ENCODE data around the gene JAM3. TPM values are rescaled to one million over a fixed set of nuclear protein-coding genes. Genes with fewer than 3 reads are reported as not detected.

The JAM3 gene
- total RNA-seq, 2 donors from 2014 or later, result 9.6 to 13.2 TPM

DNA sequence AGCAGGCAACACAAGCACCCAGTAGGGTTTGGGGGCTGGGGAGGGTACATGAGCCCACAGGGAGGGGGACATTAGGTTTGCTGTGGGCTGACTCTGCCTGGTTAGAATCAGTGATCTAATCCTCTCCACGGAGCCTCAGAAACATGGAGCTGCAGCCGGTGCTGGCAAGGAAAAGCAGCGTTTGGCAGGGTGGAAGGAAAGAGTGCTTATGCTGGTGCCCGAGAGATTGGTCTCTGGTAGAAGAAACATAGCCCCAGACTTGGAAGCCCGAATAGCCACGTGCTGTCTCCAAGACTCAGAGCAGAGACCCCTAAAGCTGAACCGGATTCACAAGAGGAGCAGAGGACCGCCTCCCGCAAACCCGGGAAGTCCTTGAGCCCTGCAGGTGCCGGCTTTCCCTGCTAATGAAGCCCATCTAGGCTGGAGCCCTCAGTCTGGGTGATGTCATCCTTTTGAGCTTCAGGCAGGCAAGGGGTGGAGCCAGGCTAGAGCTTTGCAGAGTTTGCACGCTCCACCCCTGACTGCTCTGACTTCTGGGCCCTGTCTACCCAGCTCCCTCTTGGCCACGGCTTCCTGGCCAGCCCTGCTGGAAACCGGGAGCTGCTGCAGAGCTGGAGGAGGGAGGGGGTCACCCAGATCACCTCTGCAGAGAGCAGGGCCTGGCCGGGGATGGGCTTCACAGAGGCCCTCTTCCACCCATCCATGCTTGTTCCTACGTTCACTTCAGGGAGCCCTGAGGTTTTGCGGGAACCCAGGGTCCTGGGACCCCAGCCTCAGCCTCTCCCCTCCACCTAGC is 35.0 kb upstream of the JAM3 start:
- WGBS, 2 donors, result 7 to 17% methylated on average over 8 to 17 of the region's 17 CpGs
- H3K36me3 ChIP-seq (replicated peaks in 1 of 2; ENCODE audit: insufficient read depth in 1 of 2, low read depth in 2 of 2), result no peaks in the 10 kb centered on the region
- no peaks in the 10 kb centered on the region for H3K27me3 ChIP-seq
- peaks cover 49% of the 10 kb centered on the region for H3K4me1 ChIP-seq
- peak; percentile 91 to 96 (median 96) for DNase-seq
- intact Hi-C loops (cut with DNase I), result no loop called here
- no peaks in the 10 kb centered on the region for H3K9me3 ChIP-seq
- H3K27ac ChIP-seq, result peak overlapping the region; percentile 85 to 96 (median 93)
- peak; percentile 88 for ATAC-seq
- peak; percentile 79 to 91 (median 89) for TF ChIP-seq POLR2A (IDR thresholded peaks at IDR 0.05)
- TF ChIP-seq, protein P1, sequence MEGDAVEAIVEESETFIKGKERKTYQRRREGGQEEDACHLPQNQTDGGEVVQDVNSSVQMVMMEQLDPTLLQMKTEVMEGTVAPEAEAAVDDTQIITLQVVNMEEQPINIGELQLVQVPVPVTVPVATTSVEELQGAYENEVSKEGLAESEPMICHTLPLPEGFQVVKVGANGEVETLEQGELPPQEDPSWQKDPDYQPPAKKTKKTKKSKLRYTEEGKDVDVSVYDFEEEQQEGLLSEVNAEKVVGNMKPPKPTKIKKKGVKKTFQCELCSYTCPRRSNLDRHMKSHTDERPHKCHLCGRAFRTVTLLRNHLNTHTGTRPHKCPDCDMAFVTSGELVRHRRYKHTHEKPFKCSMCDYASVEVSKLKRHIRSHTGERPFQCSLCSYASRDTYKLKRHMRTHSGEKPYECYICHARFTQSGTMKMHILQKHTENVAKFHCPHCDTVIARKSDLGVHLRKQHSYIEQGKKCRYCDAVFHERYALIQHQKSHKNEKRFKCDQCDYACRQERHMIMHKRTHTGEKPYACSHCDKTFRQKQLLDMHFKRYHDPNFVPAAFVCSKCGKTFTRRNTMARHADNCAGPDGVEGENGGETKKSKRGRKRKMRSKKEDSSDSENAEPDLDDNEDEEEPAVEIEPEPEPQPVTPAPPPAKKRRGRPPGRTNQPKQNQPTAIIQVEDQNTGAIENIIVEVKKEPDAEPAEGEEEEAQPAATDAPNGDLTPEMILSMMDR (IDR thresholded peaks at IDR 0.05), result peak in 2 of 7 experiments; percentile 9 to 28
- H3K4me3 ChIP-seq, result no peak overlapping the region

- intact Hi-C loops (cut with DNase I), result no loop called here
- Histone ChIP-seq H3K36me3 (replicated peaks in 1 of 2; ENCODE audit: insufficient read depth in 1 of 2, low read depth in 2 of 2) (no peaks in the 10 kb centered on the region), H3K4me1 (peaks cover 49% of the 10 kb centered on the region), H3K27ac (peak overlapping the region; percentile 85 to 96 (median 93)), H3K9me3 (no peaks in the 10 kb centered on the region), H3K4me3 (no peak overlapping the region), H3K27me3 (no peaks in the 10 kb centered on the region)
- DNase-seq (peak; percentile 84 to 95 (median 92)), ATAC-seq (peak; percentile 52)
- 24 to 27% methylated on average over 14 to 15 of the region's 15 CpGs for whole genome bisulfite sequencing, 2 donors
- TF ChIP-seq, protein P1 (IDR thresholded peaks at IDR 0.05), result no peak
- no peak for TF ChIP-seq POLR2A (IDR thresholded peaks at IDR 0.05)
Observed at GRCh38 chr11:134034496-134035381, 34.1 kb upstream of the JAM3 start.

- WGBS, 2 donors, result 3 to 6% methylated on average over 18 to 34 of the region's 34 CpGs
- ATAC-seq, result peak; percentile 5
- Histone ChIP-seq H3K4me3 (peak overlapping the region; percentile 24 to 46), H3K27ac (peak overlapping the region; percentile 85 to 96 (median 89)), H3K4me1 (peaks cover 49% of the 10 kb centered on the region), H3K9me3 (no peaks in the 10 kb centered on the region), H3K27me3 (no peaks in the 10 kb centered on the region), H3K36me3 (replicated peaks in 1 of 2; ENCODE audit: insufficient read depth in 1 of 2, low read depth in 2 of 2) (no peaks in the 10 kb centered on the region)
- no peak for TF ChIP-seq POLR2A (IDR thresholded peaks at IDR 0.05)
- TF ChIP-seq, protein P1 (IDR thresholded peaks at IDR 0.05), result no peak
- DNase-seq, result peak; percentile 32 to 47 (median 39)
- intact Hi-C loops (cut with DNase I), result no loop called here
Observed at GRCh38 chr11:134036492-134037045, 32.3 kb upstream of the JAM3 start.

DNA sequence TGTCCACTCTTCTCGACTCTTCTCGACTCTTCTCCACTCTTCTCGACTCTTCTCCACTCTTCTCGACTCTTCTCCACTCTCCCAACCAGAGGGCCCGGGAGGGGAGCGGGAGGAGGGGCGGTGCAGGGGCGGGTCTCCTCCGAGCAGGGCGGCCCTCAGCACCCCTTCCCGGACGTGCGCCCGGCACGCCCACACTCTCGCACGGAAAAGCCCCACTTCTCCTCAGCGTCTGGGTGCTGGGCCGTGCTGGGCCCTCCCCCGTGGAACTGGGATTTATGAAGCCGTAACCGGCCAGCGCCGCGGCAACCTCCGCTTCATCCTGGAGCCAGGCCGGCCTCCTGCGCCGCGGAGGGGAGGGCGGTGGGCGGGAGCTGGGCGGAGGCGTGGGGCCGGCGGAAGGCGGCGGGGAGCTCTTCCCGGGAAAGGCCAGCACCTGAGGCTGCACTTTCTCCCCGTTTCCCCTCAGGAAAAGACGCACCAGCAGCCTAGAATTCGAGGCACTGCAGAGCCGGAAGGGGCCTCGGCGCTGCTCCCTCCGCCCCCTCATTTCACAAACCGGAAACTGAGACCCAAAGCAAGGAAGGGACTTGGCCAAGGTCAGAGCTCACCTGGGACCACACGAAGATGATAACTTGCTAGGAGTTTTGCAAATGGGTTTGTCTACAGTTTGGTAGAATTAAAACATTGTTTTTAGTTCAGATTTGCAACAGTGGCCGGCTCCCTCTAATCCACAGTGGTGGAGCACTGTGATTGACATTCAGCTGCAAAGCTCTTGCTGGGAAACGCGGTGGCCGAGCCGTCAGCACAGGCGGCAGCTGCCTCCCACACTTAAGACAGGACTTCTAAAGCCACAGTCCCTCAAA is 31.6 kb upstream of the JAM3 start:
- WGBS, 2 donors, result 1% methylated on average over 26 to 45 of the region's 54 CpGs
- Histone ChIP-seq H3K36me3 (replicated peaks in 1 of 2; ENCODE audit: insufficient read depth in 1 of 2, low read depth in 2 of 2) (no peaks in the 10 kb centered on the region), H3K27me3 (no peaks in the 10 kb centered on the region), H3K4me3 (peak overlapping the region; percentile 24 to 46), H3K9me3 (no peaks in the 10 kb centered on the region), H3K27ac (peak overlapping the region; percentile 85 to 96 (median 89)), H3K4me1 (peaks cover 49% of the 10 kb centered on the region)
- TF ChIP-seq POLR2A (IDR thresholded peaks at IDR 0.05), result peak; percentile 41 to 72 (median 64)
- TF ChIP-seq, protein P1 (IDR thresholded peaks at IDR 0.05), result no peak
- ATAC-seq (peak; percentile 49), DNase-seq (peak; percentile 73 to 78 (median 74))
- intact Hi-C loops (cut with DNase I), result no loop called here
